Measurements from ENCODE around the gene PTGS2. TPM values are rescaled to one million over a fixed set of nuclear protein-coding genes. Genes with fewer than 3 reads are reported as not detected.

PTGS2 gene
- total RNA-seq, 4 donors from 2014 or later: 0.84 to 4.9 (median 1.1) TPM

GRCh38 chr1:186628910-186629309, 51.3 kb downstream of the PTGS2 start:
- Histone ChIP-seq H3K4me1 (peaks cover 0 to 10% (median 0%) of the 10 kb centered on the region in 4 donors), H3K36me3 (no peaks in the 10 kb centered on the region), H3K27me3 (no peaks in the 10 kb centered on the region), H3K4me3 (no peak overlapping the region), H3K9me3 (no peaks in the 10 kb centered on the region), H3K27ac (no peak overlapping the region)
- DNase-seq (ENCODE audit: low spot score in 2 of 2): no peak
- no peak for TF ChIP-seq EP300 (IDR thresholded peaks at IDR 0.05)
- TF ChIP-seq POLR2A (IDR thresholded peaks at IDR 0.05): no peak
- TF ChIP-seq CTCF (IDR thresholded peaks at IDR 0.05): no peak

- Histone ChIP-seq H3K27me3 (no peaks in the 10 kb centered on the region), H3K4me3 (no peak overlapping the region), H3K27ac (no peak overlapping the region), H3K9me3 (no peaks in the 10 kb centered on the region), H3K4me1 (peaks cover 0 to 10% (median 0%) of the 10 kb centered on the region in 4 donors), H3K36me3 (no peaks in the 10 kb centered on the region)
- TF ChIP-seq EP300 (IDR thresholded peaks at IDR 0.05): no peak
- TF ChIP-seq CTCF (IDR thresholded peaks at IDR 0.05): no peak
- no peak for TF ChIP-seq POLR2A (IDR thresholded peaks at IDR 0.05)
- DNase-seq (ENCODE audit: low spot score in 2 of 2): no peak
- 13 to 21% methylated on average over 2 of the region's 2 CpGs for WGBS, 2 donors
Measured at GRCh38 chr1:186627019-186627418, 53.2 kb downstream of the PTGS2 start.

- Histone ChIP-seq H3K36me3 (no peaks in the 10 kb centered on the region), H3K4me1 (peaks cover 0 to 10% (median 0%) of the 10 kb centered on the region in 4 donors), H3K27ac (no peak overlapping the region), H3K4me3 (no peak overlapping the region), H3K9me3 (no peaks in the 10 kb centered on the region), H3K27me3 (no peaks in the 10 kb centered on the region)
- TF ChIP-seq CTCF (IDR thresholded peaks at IDR 0.05) (no peak), EP300 (IDR thresholded peaks at IDR 0.05) (no peak), POLR2A (IDR thresholded peaks at IDR 0.05) (no peak)
- no peak for DNase-seq (ENCODE audit: low spot score in 2 of 2)
- 36 to 44% methylated on average over 3 of the region's 3 CpGs for WGBS, 2 donors
Measured at GRCh38 chr1:186626356-186626932, 53.8 kb downstream of the PTGS2 start.

GRCh38 chr1:186623551-186623950, 56.7 kb downstream of the PTGS2 start:
- Histone ChIP-seq H3K9me3 (no peaks in the 10 kb centered on the region), H3K27ac (no peak overlapping the region), H3K36me3 (no peaks in the 10 kb centered on the region), H3K4me3 (no peak overlapping the region), H3K4me1 (peaks cover 0 to 10% (median 0%) of the 10 kb centered on the region in 4 donors), H3K27me3 (no peaks in the 10 kb centered on the region)
- no peak for DNase-seq (ENCODE audit: low spot score in 2 of 2)
- 80 to 95% methylated on average over 6 of the region's 6 CpGs for WGBS, 2 donors
- no peak for TF ChIP-seq EP300 (IDR thresholded peaks at IDR 0.05)
- no peak for TF ChIP-seq CTCF (IDR thresholded peaks at IDR 0.05)
- TF ChIP-seq POLR2A (IDR thresholded peaks at IDR 0.05): no peak

Other genes with a start within 250 kb of the PTGS2 start
- gene PDC, start 219.3 kb downstream of the PTGS2 start, total RNA-seq: not detected
- 1 to 10 TPM; 3.7 to 7.2 (median 6.3) TPM for gene PLA2G4A, start 148.5 kb upstream of the PTGS2 start, total RNA-seq

Data from tibial nerve (tissue), 4 donors.